IMR-90 (cell line): ENCODE measurements around the gene TPSAB1. TPM values are rescaled to one million over a fixed set of nuclear protein-coding genes. Genes with fewer than 3 reads are reported as not detected.

Experiments used
- ATAC-seq: fragments of 200-7000 bp; cut with Tn5 transposase; 2 replicates; pipeline ENCODE4 v1.9.1; 2020; ENCODE audit warnings: low read depth, mild to moderate bottlenecking, moderate library complexity
- BruUV-seq: library from RNA; stranded (reverse); fragments of 400-500 nt; replicated peaks from 2 replicates; lab custom pipeline; 2021; lab: Mats Ljungman, UMichigan
- CTCF ChIA-PET: fragments of 300-600 bp; formaldehyde crosslinking; extraction: SDS; loops from one replicate; lab custom pipeline; 2021; ENCODE audit warnings: antibody characterized with exemption; lab: Yijun Ruan, JAX
- POLR2A ChIA-PET: fragments of 300-600 bp; sonication (Branson Sonifier 250); formaldehyde crosslinking; loops from one replicate; lab custom pipeline; 2022; ENCODE audit warnings: antibody characterized with exemption; ENCODE audit not compliant: unreplicated experiment; lab: Charles Lee
- DNase-seq: peaks from one replicate; pipeline ENCODE4 v3.0.0; 2013
- H2AFZ ChIP-seq: replicated peaks from 2 replicates; pipeline ENCODE3; 2013; ENCODE audit warnings: low read length, mild to moderate bottlenecking; ENCODE audit not compliant: poor library complexity
- H2AK5ac ChIP-seq: 2 replicates; pipeline ENCODE4 v1.6.1; 2013; ENCODE audit warnings: low read depth, low read length, inconsistent platforms
- H2AK9ac ChIP-seq: replicated peaks from 2 replicates; pipeline ENCODE3; 2013; ENCODE audit warnings: mild to moderate bottlenecking, low read depth, low read length, moderate library complexity; ENCODE audit not compliant: poor library complexity
- H2BK120ac ChIP-seq: 2 replicates; pipeline ENCODE4 v1.6.1; 2013; ENCODE audit warnings: low read depth, low read length, inconsistent platforms
- H2BK15ac ChIP-seq: 3 replicates; pipeline ENCODE4 v1.6.1; 2013; ENCODE audit warnings: low read depth, low read length, inconsistent platforms
- H2BK20ac ChIP-seq: 2 replicates; pipeline ENCODE4 v1.6.1; 2013; ENCODE audit warnings: low read depth, mild to moderate bottlenecking, inconsistent platforms, low read length, moderate library complexity
- H2BK5ac ChIP-seq: 2 replicates; pipeline ENCODE4 v1.6.1; 2013; ENCODE audit warnings: mild to moderate bottlenecking, low read depth, low read length, inconsistent platforms; ENCODE audit not compliant: poor library complexity, severe bottlenecking
- H3K14ac ChIP-seq: replicated peaks from 2 replicates; pipeline ENCODE4 v1.6.1; 2013; ENCODE audit warnings: low read depth, low read length, inconsistent platforms
- H3K18ac ChIP-seq: 2 replicates; pipeline ENCODE4 v1.6.1; 2013; ENCODE audit warnings: low read depth, low read length, control low read depth
- H3K23ac ChIP-seq: 2 replicates; pipeline ENCODE4 v1.6.1; 2013; ENCODE audit warnings: low read depth, low read length, inconsistent platforms
- H3K27ac ChIP-seq: 2 replicates; pipeline ENCODE4 v1.5.1; 2013; ENCODE audit warnings: mild to moderate bottlenecking, control low read depth, low read length; ENCODE audit not compliant: insufficient read depth
- H3K27me3 ChIP-seq: 2 replicates; pipeline ENCODE4 v1.6.1; 2013; ENCODE audit warnings: low read length; ENCODE audit not compliant: control insufficient read depth, insufficient read depth
- H3K36me3 ChIP-seq: 2 replicates; pipeline ENCODE4 v1.6.1; 2013; ENCODE audit warnings: low read length, mixed read lengths; ENCODE audit not compliant: control insufficient read depth, insufficient read depth
- H3K4ac ChIP-seq: 2 replicates; pipeline ENCODE4 v1.6.1; 2013; ENCODE audit warnings: low read depth, low read length, inconsistent platforms
- H3K4me1 ChIP-seq: 2 replicates; pipeline ENCODE4 v1.6.1; 2013; ENCODE audit warnings: low read length, mixed read lengths; ENCODE audit not compliant: control insufficient read depth, insufficient read depth
- H3K4me2 ChIP-seq: 2 replicates; pipeline ENCODE4 v1.6.1; 2013; ENCODE audit warnings: low read depth, mild to moderate bottlenecking, control low read depth, low read length, moderate library complexity
- H3K4me3 ChIP-seq: 2 replicates; pipeline ENCODE4 v1.5.1; 2013; ENCODE audit warnings: low read depth, mild to moderate bottlenecking, control low read depth, low read length, moderate library complexity; ENCODE audit not compliant: insufficient read depth
- H3K56ac ChIP-seq: 2 replicates; pipeline ENCODE4 v1.6.1; 2013; ENCODE audit warnings: low read length, inconsistent platforms; ENCODE audit not compliant: insufficient read depth; ENCODE audit errors: extremely low read depth
- H3K79me1 ChIP-seq, 2 experiments: 2 replicates each; pipeline ENCODE4 v1.6.1; 2013; ENCODE audit warnings: low read length in 2 of 2, inconsistent platforms in 1 of 2, low read depth in 1 of 2
- H3K9ac ChIP-seq: 2 replicates; pipeline ENCODE4 v1.6.1; 2013; ENCODE audit warnings: low read depth, low read length, control low read depth
- H3K9me1 ChIP-seq: 2 replicates; pipeline ENCODE4 v1.6.1; 2013; ENCODE audit warnings: low read length, inconsistent platforms; ENCODE audit not compliant: insufficient read depth
- H3K9me3 ChIP-seq: 2 replicates; pipeline ENCODE4 v1.6.1; 2013; ENCODE audit warnings: low read length; ENCODE audit not compliant: control insufficient read depth, insufficient read depth
- H4K20me1 ChIP-seq: 2 replicates; pipeline ENCODE4 v1.6.1; 2013; ENCODE audit warnings: low read length, inconsistent platforms; ENCODE audit not compliant: insufficient read depth
- H4K5ac ChIP-seq: 2 replicates; pipeline ENCODE4 v1.6.1; 2013; ENCODE audit warnings: mild to moderate bottlenecking, low read depth, low read length, control low read depth
- H4K8ac ChIP-seq, 2 experiments: 2 replicates each; pipeline ENCODE4 v1.6.1; 2013; ENCODE audit warnings: low read depth in 2 of 2, low read length in 2 of 2, control low read depth in 1 of 2, inconsistent platforms in 1 of 2
- H4K91ac ChIP-seq: 2 replicates; pipeline ENCODE4 v1.6.1; 2013; ENCODE audit warnings: low read depth, low read length, inconsistent platforms; ENCODE audit not compliant: insufficient read depth
- BHLHE40 ChIP-seq: fragments of 150-350 bp; IDR thresholded peaks from 2 replicates; pipeline ENCODE4 v1.6.1; 2016; ENCODE audit warnings: mild to moderate bottlenecking, low read depth, low read length
- CEBPB ChIP-seq: IDR thresholded peaks from 2 replicates; pipeline ENCODE4 v1.6.1; 2012; ENCODE audit warnings: low read depth, low read length, improper control_type of control experiment
- CHD1 ChIP-seq: IDR thresholded peaks from 2 replicates; pipeline ENCODE4 v1.6.1; 2012; ENCODE audit warnings: low read depth, low read length, improper control_type of control experiment
- FOS ChIP-seq: fragments of 150-350 bp; IDR thresholded peaks from 2 replicates; pipeline ENCODE4 v1.6.1; 2016; ENCODE audit warnings: low read depth, low read length
- MAFK ChIP-seq: IDR thresholded peaks from 2 replicates; pipeline ENCODE4 v1.6.1; 2012; ENCODE audit warnings: low read depth, low read length, improper control_type of control experiment
- MAZ ChIP-seq: IDR thresholded peaks from 2 replicates; pipeline ENCODE4 v1.6.1; 2012; ENCODE audit warnings: low read depth, mild to moderate bottlenecking, low read length, improper control_type of control experiment, moderate library complexity, borderline replicate concordance
- MXI1 ChIP-seq: IDR thresholded peaks from 2 replicates; pipeline ENCODE4 v1.6.1; 2012; ENCODE audit warnings: low read depth, mild to moderate bottlenecking, low read length, moderate library complexity, borderline replicate concordance
- NFE2L2 ChIP-seq: fragments of 150-350 bp; IDR thresholded peaks from 2 replicates; pipeline ENCODE4 v1.6.1; 2016; ENCODE audit warnings: low read depth, mild to moderate bottlenecking, low read length
- POLR2A ChIP-seq: IDR thresholded peaks from 2 replicates; pipeline ENCODE4 v1.6.1; 2012; ENCODE audit warnings: mild to moderate bottlenecking, low read depth, low read length
- RAD21 ChIP-seq: IDR thresholded peaks from 2 replicates; pipeline ENCODE4 v1.6.1; 2012; ENCODE audit warnings: low read length, improper control_type of control experiment
- RCOR1 ChIP-seq: IDR thresholded peaks from 2 replicates; pipeline ENCODE4 v1.6.1; 2012; ENCODE audit warnings: mild to moderate bottlenecking, low read length, improper control_type of control experiment; ENCODE audit not compliant: insufficient replicate concordance
- RFX5 ChIP-seq: IDR thresholded peaks from 2 replicates; pipeline ENCODE4 v1.8.0; 2012; ENCODE audit warnings: low read depth, mild to moderate bottlenecking, low read length, moderate library complexity
- SMC3 ChIP-seq: fragments of 150-350 bp; IDR thresholded peaks from 2 replicates; pipeline ENCODE4 v1.6.1; 2016; ENCODE audit warnings: low read depth, mild to moderate bottlenecking, antibody characterized with exemption, low read length, moderate library complexity
- WGBS, 2 experiments: methylation state at CpG; one replicate each; pipeline versions ENCODE4 v1.1.5 to v1.1.7; 2013; ENCODE audit warnings: missing lambda C conversion rate in 2 of 2; ENCODE audit not compliant: insufficient read length in 1 of 2; ENCODE audit errors: extremely low coverage in 2 of 2; 5-methylcytosine and 5-hydroxymethylcytosine counted together
- dilution Hi-C: fragments of 300-500 bp; cut with HindIII; formaldehyde crosslinking; loops from one replicate; pipeline ENCODE4 v1.14.3; 2018; ENCODE audit warnings: low sequenced_read_pairs; ENCODE audit not compliant: unreplicated experiment
- in situ Hi-C: fragments of 300-500 bp; cut with MboI; formaldehyde crosslinking; loops from 3 replicates; pipeline ENCODE4 v1.14.3; 2019; ENCODE audit warnings: low sequenced_read_pairs, inconsistent platforms, mixed read lengths
- intact Hi-C: fragments of 100-400 bp; cut with micrococcal nuclease; formaldehyde crosslinking; loops from 2 replicates; pipeline ENCODE4 v1.10.0; 2022
- polyA plus RNA-seq, 3 experiments: library from polyadenylated mRNA; depleted of rRNA; stranded (reverse); fragments of >200 nt; gene quantifications; 2 replicates each; pipeline ENCODE4 v1.2.3, GENCODE V29; 2012; ENCODE audit warnings: low replicate concordance in 1 of 3
- total RNA-seq: library from RNA; depleted of rRNA; stranded (reverse); fragments of >200 nt; gene quantifications from 2 replicates; pipeline ENCODE4 v1.2.3, GENCODE V29; 2012
- TF ChIP-seq, protein P1 (sequence below): fragments of 150-350 bp; IDR thresholded peaks from 2 replicates; pipeline ENCODE4 v1.6.1; 2017; ENCODE audit warnings: mild to moderate bottlenecking, antibody characterized with exemption, low read length, low read depth
- TF ChIP-seq, protein P2 (sequence below): fragments of 150-350 bp; IDR thresholded peaks from 2 replicates; pipeline ENCODE4 v1.6.1; 2016; ENCODE audit warnings: low read depth, mild to moderate bottlenecking, low read length, moderate library complexity, borderline replicate concordance
- TF ChIP-seq, protein P3 (sequence below): conservative IDR thresholded peaks from 2 replicates; pipeline ENCODE4 v1.5.1; 2012; ENCODE audit warnings: mild to moderate bottlenecking, low read depth, low read length, improper control_type of control experiment

The TPSAB1 gene
- total and polyA plus RNA-seq, 2 of the 4 experiments (the other 2 are of a cell fraction) = not detected

DNA sequence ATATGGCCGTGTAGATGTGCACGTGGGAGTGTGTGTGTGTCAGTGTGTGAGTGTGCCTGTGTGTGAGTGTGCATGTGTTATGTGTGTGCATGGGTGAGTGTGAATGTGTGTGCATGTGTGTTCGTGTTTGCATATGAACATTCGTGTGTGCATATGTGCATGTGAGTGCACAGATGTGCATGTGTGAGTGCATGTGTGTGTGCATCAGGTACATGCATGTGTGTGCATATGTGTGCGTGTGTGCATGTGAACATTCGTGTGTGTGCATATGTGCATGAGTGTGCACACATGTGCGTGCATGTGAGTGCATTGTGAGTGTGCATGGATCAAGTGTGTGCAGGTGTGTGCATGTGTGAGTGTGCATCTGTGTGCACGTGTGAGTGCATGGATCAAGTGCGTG, 2.5 kb upstream of the TPSAB1 start:
- H3K4me1 ChIP-seq = no peaks in the 10 kb centered on the region
- H2AFZ ChIP-seq = peak overlapping the region; percentile 11
- no peaks in the 10 kb centered on the region for H3K9me3 ChIP-seq
- in situ Hi-C loops = no loop called here
- intact Hi-C loops = no loop called here
- H3K27ac ChIP-seq = no peak overlapping the region
- no peak overlapping the region for H2AK9ac ChIP-seq
- ATAC-seq (no peak), DNase-seq (no peak)
- H4K91ac ChIP-seq = no peak overlapping the region
- H3K14ac ChIP-seq = no peak overlapping the region
- H3K9me1 ChIP-seq = peaks cover 4% of the 10 kb centered on the region; the same call in 1 of the 2 replicates
- H3K23ac ChIP-seq = no peak overlapping the region
- no peaks in the 10 kb centered on the region; the same call in 1 of the 2 replicates for H3K27me3 ChIP-seq
- no peak overlapping the region for H2BK15ac ChIP-seq
- no peaks in the 10 kb centered on the region for H4K20me1 ChIP-seq
- no peak overlapping the region for H3K4ac ChIP-seq
- BruUV-seq = no TSS peak
- H2BK5ac ChIP-seq = no peak overlapping the region
- no peak for TF ChIP-seq RAD21
- no peak for TF ChIP-seq MAFK
- TF ChIP-seq, protein P1, sequence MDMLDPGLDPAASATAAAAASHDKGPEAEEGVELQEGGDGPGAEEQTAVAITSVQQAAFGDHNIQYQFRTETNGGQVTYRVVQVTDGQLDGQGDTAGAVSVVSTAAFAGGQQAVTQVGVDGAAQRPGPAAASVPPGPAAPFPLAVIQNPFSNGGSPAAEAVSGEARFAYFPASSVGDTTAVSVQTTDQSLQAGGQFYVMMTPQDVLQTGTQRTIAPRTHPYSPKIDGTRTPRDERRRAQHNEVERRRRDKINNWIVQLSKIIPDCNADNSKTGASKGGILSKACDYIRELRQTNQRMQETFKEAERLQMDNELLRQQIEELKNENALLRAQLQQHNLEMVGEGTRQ = no peak
- no peak for TF ChIP-seq CHD1
- TF ChIP-seq MXI1 = no peak
- TF ChIP-seq, protein P2, sequence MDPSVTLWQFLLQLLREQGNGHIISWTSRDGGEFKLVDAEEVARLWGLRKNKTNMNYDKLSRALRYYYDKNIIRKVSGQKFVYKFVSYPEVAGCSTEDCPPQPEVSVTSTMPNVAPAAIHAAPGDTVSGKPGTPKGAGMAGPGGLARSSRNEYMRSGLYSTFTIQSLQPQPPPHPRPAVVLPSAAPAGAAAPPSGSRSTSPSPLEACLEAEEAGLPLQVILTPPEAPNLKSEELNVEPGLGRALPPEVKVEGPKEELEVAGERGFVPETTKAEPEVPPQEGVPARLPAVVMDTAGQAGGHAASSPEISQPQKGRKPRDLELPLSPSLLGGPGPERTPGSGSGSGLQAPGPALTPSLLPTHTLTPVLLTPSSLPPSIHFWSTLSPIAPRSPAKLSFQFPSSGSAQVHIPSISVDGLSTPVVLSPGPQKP = no peak
- TF ChIP-seq MAZ = no peak
- no peak for TF ChIP-seq POLR2A
- TF ChIP-seq FOS = no peak
- no peak for TF ChIP-seq NFE2L2
- TF ChIP-seq RFX5 = no peak
- no peak for TF ChIP-seq BHLHE40
- no peak for TF ChIP-seq SMC3
- no peak for TF ChIP-seq CEBPB
- TF ChIP-seq RCOR1 = no peak
- TF ChIP-seq, protein P3, sequence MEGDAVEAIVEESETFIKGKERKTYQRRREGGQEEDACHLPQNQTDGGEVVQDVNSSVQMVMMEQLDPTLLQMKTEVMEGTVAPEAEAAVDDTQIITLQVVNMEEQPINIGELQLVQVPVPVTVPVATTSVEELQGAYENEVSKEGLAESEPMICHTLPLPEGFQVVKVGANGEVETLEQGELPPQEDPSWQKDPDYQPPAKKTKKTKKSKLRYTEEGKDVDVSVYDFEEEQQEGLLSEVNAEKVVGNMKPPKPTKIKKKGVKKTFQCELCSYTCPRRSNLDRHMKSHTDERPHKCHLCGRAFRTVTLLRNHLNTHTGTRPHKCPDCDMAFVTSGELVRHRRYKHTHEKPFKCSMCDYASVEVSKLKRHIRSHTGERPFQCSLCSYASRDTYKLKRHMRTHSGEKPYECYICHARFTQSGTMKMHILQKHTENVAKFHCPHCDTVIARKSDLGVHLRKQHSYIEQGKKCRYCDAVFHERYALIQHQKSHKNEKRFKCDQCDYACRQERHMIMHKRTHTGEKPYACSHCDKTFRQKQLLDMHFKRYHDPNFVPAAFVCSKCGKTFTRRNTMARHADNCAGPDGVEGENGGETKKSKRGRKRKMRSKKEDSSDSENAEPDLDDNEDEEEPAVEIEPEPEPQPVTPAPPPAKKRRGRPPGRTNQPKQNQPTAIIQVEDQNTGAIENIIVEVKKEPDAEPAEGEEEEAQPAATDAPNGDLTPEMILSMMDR = no peak
- WGBS, 2 experiments = 80% methylated on average over 5 of the region's 9 CpGs; no CpG with 5 or more reads in 1 of the 2 experiments
- CTCF ChIA-PET = no interaction called here
- dilution Hi-C loops = no loop called here
- no peak overlapping the region for H2BK20ac ChIP-seq
- POLR2A ChIA-PET = no interaction called here
- H3K9ac ChIP-seq = no peak overlapping the region
- H3K4me2 ChIP-seq = no peak overlapping the region
- H4K8ac ChIP-seq = no peak overlapping the region
- no peak overlapping the region for H3K18ac ChIP-seq
- H4K5ac ChIP-seq = no peak overlapping the region
- H2BK120ac ChIP-seq = no peak overlapping the region
- no peaks in the 10 kb centered on the region for H3K36me3 ChIP-seq
- H2AK5ac ChIP-seq = no peak overlapping the region
- no peaks in the 10 kb centered on the region for H3K79me1 ChIP-seq
- no peak overlapping the region for H3K56ac ChIP-seq
- H3K4me3 ChIP-seq = no peak overlapping the region
